ENCODE measurements around the gene CMTM4. TPM values are rescaled to one million over a fixed set of nuclear protein-coding genes. Genes with fewer than 3 reads are reported as not detected.
A peak's percentile ranks its signal among the peaks of the same experiment; 100 is the strongest.

The CMTM4 gene
- total RNA-seq, 4 donors from 2014 or later = 14.2 to 22.7 (median 19.6) TPM

GRCh38 chr16:66706506-66706880 lies 9.9 kb upstream of the CMTM4 start:
- Histone ChIP-seq H3K36me3 (no peaks in the 10 kb centered on the region), H3K9me3 (peaks cover 0 to under 1% (median 0%) of the 10 kb centered on the region in 4 donors)
- 64 to 68% methylated on average over 8 of the region's 8 CpGs for WGBS, 2 donors

GRCh38 chr16:66705790-66706505 lies 9.4 kb upstream of the CMTM4 start:
- DNase-seq (ENCODE audit: low spot score in 2 of 2) = peak; percentile 31 to 41
- Histone ChIP-seq H3K4me3 (no peak overlapping the region), H3K9me3 (no peaks in the 10 kb centered on the region), H3K27me3 (no peaks in the 10 kb centered on the region), H3K4me1 (peaks cover 0 to 20% (median 3%) of the 10 kb centered on the region in 4 donors), H3K27ac (peak overlapping the region in 3 of 4 donors; percentile 62 to 78 (median 71)), H3K36me3 (no peaks in the 10 kb centered on the region)
- no peak for TF ChIP-seq CTCF (IDR thresholded peaks at IDR 0.05)
- TF ChIP-seq EP300 (IDR thresholded peaks at IDR 0.05) = no peak
- TF ChIP-seq POLR2A (IDR thresholded peaks at IDR 0.05) = no peak
- WGBS, 2 donors = 60 to 68% methylated on average over 11 of the region's 11 CpGs

More at GRCh38 chr16:66706506-66706880, 9.9 kb upstream of the CMTM4 start:
- Histone ChIP-seq H3K27ac (peak overlapping the region in 3 of 4 donors; percentile 62 to 78 (median 71)), H3K4me1 (peaks cover 0 to 20% (median 3%) of the 10 kb centered on the region in 4 donors), H3K4me3 (no peak overlapping the region), H3K27me3 (no peaks in the 10 kb centered on the region)
- TF ChIP-seq POLR2A (IDR thresholded peaks at IDR 0.05) = no peak
- TF ChIP-seq CTCF (IDR thresholded peaks at IDR 0.05) = no peak
- no peak for TF ChIP-seq EP300 (IDR thresholded peaks at IDR 0.05)
- no peak for DNase-seq (ENCODE audit: low spot score in 2 of 2)

- DNase-seq (ENCODE audit: low spot score in 2 of 2) = no peak
- TF ChIP-seq POLR2A (IDR thresholded peaks at IDR 0.05) (no peak), CTCF (IDR thresholded peaks at IDR 0.05) (no peak), EP300 (IDR thresholded peaks at IDR 0.05) (no peak)
- Histone ChIP-seq H3K36me3 (no peaks in the 10 kb centered on the region), H3K9me3 (no peaks in the 10 kb centered on the region), H3K4me1 (peaks cover 0 to 20% (median 3%) of the 10 kb centered on the region in 4 donors), H3K27me3 (no peaks in the 10 kb centered on the region), H3K4me3 (no peak overlapping the region), H3K27ac (no peak overlapping the region)
- 41 to 51% methylated on average over 9 of the region's 9 CpGs for WGBS, 2 donors
These were observed 7.1 kb upstream of the CMTM4 start for GRCh38 chr16:66703406-66704215.

GRCh38 chr16:66701516-66701915 lies 5.0 kb upstream of the CMTM4 start:
- H3K36me3 ChIP-seq = no peaks in the 10 kb centered on the region
- TF ChIP-seq CTCF (IDR thresholded peaks at IDR 0.05) = no peak
- no peak for TF ChIP-seq EP300 (IDR thresholded peaks at IDR 0.05)
- TF ChIP-seq POLR2A (IDR thresholded peaks at IDR 0.05) = no peak
- H3K27ac ChIP-seq = no peak overlapping the region
- DNase-seq (ENCODE audit: low spot score in 2 of 2) = no peak
- H3K4me3 ChIP-seq = no peak overlapping the region
- H3K27me3 ChIP-seq = no peaks in the 10 kb centered on the region
- no peaks in the 10 kb centered on the region for H3K9me3 ChIP-seq
- WGBS, 2 donors = 89 to 90% methylated on average over 2 of the region's 2 CpGs
- peaks cover 0 to 24% (median 3%) of the 10 kb centered on the region in 4 donors for H3K4me1 ChIP-seq

- DNase-seq (ENCODE audit: low spot score in 2 of 2) = no peak
- TF ChIP-seq POLR2A (IDR thresholded peaks at IDR 0.05) = no peak
- no peak for TF ChIP-seq EP300 (IDR thresholded peaks at IDR 0.05)
- no peak for TF ChIP-seq CTCF (IDR thresholded peaks at IDR 0.05)
- Histone ChIP-seq H3K4me1 (peaks cover 0 to 21% (median 1%) of the 10 kb centered on the region in 4 donors), H3K36me3 (no peaks in the 10 kb centered on the region), H3K27ac (no peak overlapping the region), H3K27me3 (no peaks in the 10 kb centered on the region), H3K9me3 (no peaks in the 10 kb centered on the region), H3K4me3 (no peak overlapping the region)
- WGBS, 2 donors = 88 to 90% methylated on average over 2 of the region's 2 CpGs
These were observed 4.5 kb upstream of the CMTM4 start for GRCh38 chr16:66701026-66701425.

All from tibial nerve (tissue), 4 donors.